Neuron (in vitro differentiated cells): ENCODE results near the gene MOB3B.

Source experiments
- H2AFZ ChIP-seq: one replicate; pipeline ENCODE4 v1.6.1; 2013; ENCODE audit warnings: low read depth, mild to moderate bottlenecking, inconsistent platforms, low read length, moderate library complexity
- H3K27me3 ChIP-seq: one replicate; pipeline ENCODE4 v1.6.1; 2013; ENCODE audit warnings: low read length; ENCODE audit not compliant: insufficient read depth
- H3K36me3 ChIP-seq: one replicate; pipeline ENCODE4 v1.6.1; 2013; ENCODE audit warnings: low read length; ENCODE audit not compliant: insufficient read depth
- H3K4me1 ChIP-seq: one replicate; pipeline ENCODE4 v1.6.1; 2013; ENCODE audit warnings: low read length; ENCODE audit not compliant: insufficient read depth
- H3K4me3 ChIP-seq: 2 replicates; pipeline ENCODE4 v1.5.1; 2013; ENCODE audit warnings: mild to moderate bottlenecking, low read length, moderate library complexity
- H3K9me3 ChIP-seq: one replicate; pipeline ENCODE4 v1.6.1; 2013; ENCODE audit warnings: low read length

Gene MOB3B

DNA sequence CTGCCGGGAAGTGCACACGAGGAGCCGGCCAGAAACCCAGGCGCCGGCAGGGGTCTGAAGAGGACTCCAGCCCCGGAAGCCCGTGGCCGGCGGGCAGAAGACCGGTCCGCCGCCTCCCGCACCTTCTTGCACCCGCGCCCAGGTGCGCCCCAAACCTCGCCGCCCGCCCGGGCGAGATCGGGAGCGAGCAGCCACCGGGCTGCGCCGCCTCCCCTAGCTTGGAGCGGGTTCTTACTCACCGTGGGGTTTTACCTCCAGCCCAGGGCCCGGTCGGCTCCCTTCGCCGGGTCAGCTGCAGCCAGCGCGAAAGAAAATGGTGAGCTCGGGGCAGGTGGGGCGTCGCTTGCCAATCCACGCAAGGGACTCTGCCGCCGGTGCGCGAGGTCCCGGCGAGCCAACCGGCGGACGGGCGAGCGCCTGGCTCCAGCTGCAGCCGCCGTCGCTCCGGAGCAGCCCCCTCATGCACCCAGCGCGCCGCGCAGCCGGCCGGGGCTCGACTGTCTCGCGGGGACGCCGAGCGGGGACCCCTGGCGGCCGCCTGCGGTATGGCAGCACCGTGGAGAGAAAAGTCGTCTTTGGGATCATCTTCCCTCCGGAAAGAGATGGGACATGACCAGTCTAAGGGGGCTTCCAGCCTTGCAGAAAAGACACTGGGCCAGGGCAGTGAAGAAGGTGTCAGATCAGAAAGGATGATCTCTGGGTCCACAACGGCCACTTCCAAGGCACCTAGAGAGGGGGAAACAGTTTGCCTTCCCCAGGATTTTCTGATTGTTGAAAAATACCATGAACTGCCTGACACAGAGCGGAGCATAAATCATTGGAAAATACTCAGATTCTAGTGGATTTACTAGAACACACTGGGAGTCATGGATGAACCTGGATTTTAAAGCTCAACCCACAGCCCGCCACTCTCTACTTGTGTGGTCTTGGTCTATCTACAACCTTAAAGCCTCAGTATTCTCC is at the start of gene MOB3B:
Gene MOB3B, minus strand, starts transcription at position 499 of the 963 bp plus-strand sequence. CDS start 74,264 bp downstream, outside the sequence.
- Histone ChIP-seq H2AFZ (peak within 1 kb of the TSS; percentile 96), H3K4me1 (peaks cover 37% of the 10 kb centered on the region)

DNA sequence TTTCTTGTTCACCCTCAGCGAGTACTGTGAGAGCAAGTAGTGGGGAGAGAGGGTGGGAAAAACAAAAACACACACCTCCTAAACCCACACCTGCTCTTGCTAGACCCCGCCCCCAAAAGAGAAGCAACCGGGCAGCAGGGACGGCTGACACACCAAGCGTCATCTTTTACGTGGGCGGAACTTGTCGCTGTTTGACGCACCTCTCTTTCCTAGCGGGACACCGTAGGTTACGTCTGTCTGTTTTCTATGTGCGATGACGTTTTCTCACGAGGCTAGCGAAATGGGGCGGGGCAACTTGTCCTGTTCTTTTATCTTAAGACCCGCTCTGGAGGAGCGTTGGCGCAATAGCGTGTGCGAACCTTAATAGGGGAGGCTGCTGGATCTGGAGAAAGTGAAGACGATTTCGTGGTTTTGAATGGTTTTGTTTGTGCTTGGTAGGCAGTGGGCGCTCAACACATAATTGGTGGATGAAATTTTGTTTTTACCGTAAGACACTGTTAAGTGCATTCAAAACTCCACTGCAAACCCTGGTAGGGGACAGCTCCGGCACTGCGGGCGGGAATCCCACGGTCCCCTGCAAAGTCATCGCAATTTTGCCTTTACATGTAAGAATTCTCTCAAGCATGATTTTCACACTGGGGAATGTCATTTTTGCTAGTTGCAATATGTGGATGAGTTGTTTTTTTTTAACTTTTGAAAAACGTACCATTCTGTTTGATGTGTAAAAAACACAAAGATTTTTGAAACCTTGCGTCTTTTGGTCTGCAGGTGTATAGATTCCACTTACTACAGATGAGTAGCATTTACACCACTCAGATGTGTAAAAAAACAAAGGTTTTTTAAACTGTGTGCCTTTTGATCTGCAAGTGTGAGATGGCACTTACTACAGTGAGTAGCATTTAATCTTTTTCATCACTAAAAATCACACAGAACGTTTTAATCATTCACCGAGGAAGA is 44.3 kb upstream of the MOB3B start:
- Histone ChIP-seq H3K36me3 (no peaks in the 10 kb centered on the region), H2AFZ (peak overlapping the region; percentile 88), H3K4me3 (peak overlapping the region; percentile 58), H3K4me1 (peaks cover 10% of the 10 kb centered on the region), H3K27me3 (no peaks in the 10 kb centered on the region), H3K9me3 (no peaks in the 10 kb centered on the region)

More for the DNA sequence above, at the start of gene MOB3B:
- Histone ChIP-seq H3K4me3 (peak within 1 kb of the TSS; percentile 72), H3K36me3 (no peaks in the 10 kb centered on the region), H3K9me3 (no peaks in the 10 kb centered on the region), H3K27me3 (no peaks in the 10 kb centered on the region)

DNA sequence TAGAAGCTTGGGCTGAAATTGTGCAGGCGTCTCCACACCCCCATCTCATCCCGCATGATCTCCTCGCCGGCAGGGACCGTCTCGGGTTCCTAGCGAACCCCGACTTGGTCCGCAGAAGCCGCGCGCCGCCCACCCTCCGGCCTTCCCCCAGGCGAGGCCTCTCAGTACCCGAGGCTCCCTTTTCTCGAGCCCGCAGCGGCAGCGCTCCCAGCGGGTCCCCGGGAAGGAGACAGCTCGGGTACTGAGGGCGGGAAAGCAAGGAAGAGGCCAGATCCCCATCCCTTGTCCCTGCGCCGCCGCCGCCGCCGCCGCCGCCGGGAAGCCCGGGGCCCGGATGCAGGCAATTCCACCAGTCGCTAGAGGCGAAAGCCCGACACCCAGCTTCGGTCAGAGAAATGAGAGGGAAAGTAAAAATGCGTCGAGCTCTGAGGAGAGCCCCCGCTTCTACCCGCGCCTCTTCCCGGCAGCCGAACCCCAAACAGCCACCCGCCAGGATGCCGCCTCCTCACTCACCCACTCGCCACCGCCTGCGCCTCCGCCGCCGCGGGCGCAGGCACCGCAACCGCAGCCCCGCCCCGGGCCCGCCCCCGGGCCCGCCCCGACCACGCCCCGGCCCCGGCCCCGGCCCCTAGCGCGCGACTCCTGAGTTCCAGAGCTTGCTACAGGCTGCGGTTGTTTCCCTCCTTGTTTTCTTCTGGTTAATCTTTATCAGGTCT is 43.5 kb upstream of the MOB3B start, which contains the start of gene C9orf72:
Gene C9orf72, minus strand, starts transcription at position 564 of the 716 bp plus-strand sequence. CDS start 6,361 bp downstream, outside the sequence.
- Histone ChIP-seq H2AFZ (peak within 1 kb of the TSS; percentile 88), H3K27me3 (no peaks in the 10 kb centered on the region), H3K4me1 (peaks cover 10% of the 10 kb centered on the region), H3K4me3 (peak within 1 kb of the TSS; percentile 58), H3K36me3 (no peaks in the 10 kb centered on the region), H3K9me3 (no peaks in the 10 kb centered on the region)

- H3K36me3 ChIP-seq, result no peaks in the 10 kb centered on the region
- peaks cover 10% of the 10 kb centered on the region for H3K4me1 ChIP-seq
- H3K4me3 ChIP-seq, result peak overlapping the region; percentile 58
- H3K27me3 ChIP-seq, result no peaks in the 10 kb centered on the region
- peak overlapping the region; percentile 59 for H2AFZ ChIP-seq
- no peaks in the 10 kb centered on the region for H3K9me3 ChIP-seq
Observed at GRCh38 chr9:27572566-27572917, 42.9 kb upstream of the MOB3B start.

- Histone ChIP-seq H3K36me3 (no peaks in the 10 kb centered on the region), H3K9me3 (no peaks in the 10 kb centered on the region), H3K4me3 (peak overlapping the region; percentile 58), H2AFZ (no peak overlapping the region), H3K4me1 (peaks cover 10% of the 10 kb centered on the region), H3K27me3 (no peaks in the 10 kb centered on the region)
Observed at GRCh38 chr9:27572061-27572460, 42.4 kb upstream of the MOB3B start.

GRCh38 chr9:27571011-27571410 is 41.4 kb upstream of the MOB3B start:
- H2AFZ ChIP-seq, result no peak overlapping the region
- H3K4me1 ChIP-seq, result peaks cover 10% of the 10 kb centered on the region
- H3K9me3 ChIP-seq, result no peaks in the 10 kb centered on the region
- no peaks in the 10 kb centered on the region for H3K27me3 ChIP-seq
- H3K36me3 ChIP-seq, result peaks cover 10% of the 10 kb centered on the region
- no peak overlapping the region for H3K4me3 ChIP-seq

DNA sequence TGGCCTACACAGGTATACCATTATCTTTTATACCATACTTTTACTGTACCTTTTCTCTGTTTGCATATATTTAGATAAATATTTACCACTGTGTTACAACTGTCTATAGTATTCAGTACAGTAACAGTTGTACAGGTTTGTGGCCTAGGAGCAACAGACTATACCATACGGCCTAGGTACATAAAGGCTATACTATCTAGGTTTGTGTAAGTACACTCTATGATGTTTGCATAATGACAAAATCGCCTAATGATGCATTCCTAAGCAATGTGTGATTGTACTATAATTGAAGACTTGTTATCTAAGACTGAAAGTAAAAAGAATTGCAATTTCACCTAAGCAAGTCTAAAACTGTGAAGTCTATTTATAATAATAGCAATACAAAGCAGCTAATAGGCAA is 39.8 kb upstream of the MOB3B start:
- Histone ChIP-seq H3K36me3 (peaks cover 22% of the 10 kb centered on the region), H3K9me3 (no peaks in the 10 kb centered on the region), H2AFZ (no peak overlapping the region), H3K4me1 (peaks cover 10% of the 10 kb centered on the region), H3K4me3 (no peak overlapping the region), H3K27me3 (no peaks in the 10 kb centered on the region)

- Histone ChIP-seq H3K9me3 (no peaks in the 10 kb centered on the region), H3K36me3 (peaks cover 44% of the 10 kb centered on the region), H3K27me3 (no peaks in the 10 kb centered on the region), H3K4me3 (no peak overlapping the region), H2AFZ (no peak overlapping the region), H3K4me1 (no peaks in the 10 kb centered on the region)
Observed at GRCh38 chr9:27566118-27566517, 36.5 kb upstream of the MOB3B start.

- Histone ChIP-seq H3K9me3 (no peaks in the 10 kb centered on the region), H3K27me3 (no peaks in the 10 kb centered on the region), H3K4me3 (no peak overlapping the region), H2AFZ (no peak overlapping the region), H3K4me1 (no peaks in the 10 kb centered on the region), H3K36me3 (peaks cover 48% of the 10 kb centered on the region)
Observed at GRCh38 chr9:27565696-27566095, 36.1 kb upstream of the MOB3B start.

DNA sequence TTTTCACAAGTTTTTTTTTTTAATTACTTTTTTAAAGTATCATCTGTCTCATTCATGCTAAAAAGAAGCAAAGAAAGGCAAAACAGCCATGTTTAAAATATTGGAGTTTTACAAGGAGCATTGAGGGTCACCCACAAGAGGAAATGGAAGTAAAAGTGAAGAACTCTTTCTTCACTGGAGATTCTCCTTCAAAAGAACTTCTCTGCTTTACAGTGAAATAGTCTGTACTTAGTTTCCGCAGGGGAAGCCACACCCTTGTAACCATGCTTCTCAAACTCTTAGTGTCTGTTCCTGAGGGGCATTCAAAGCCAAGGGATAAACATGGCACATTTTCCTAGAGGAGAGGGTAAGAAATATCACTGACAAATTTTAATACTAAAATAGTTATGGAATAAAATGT is 35.1 kb upstream of the MOB3B start:
- Histone ChIP-seq H3K9me3 (no peaks in the 10 kb centered on the region), H3K4me3 (no peak overlapping the region), H2AFZ (no peak overlapping the region), H3K36me3 (peaks cover 57% of the 10 kb centered on the region), H3K4me1 (no peaks in the 10 kb centered on the region), H3K27me3 (no peaks in the 10 kb centered on the region)

DNA sequence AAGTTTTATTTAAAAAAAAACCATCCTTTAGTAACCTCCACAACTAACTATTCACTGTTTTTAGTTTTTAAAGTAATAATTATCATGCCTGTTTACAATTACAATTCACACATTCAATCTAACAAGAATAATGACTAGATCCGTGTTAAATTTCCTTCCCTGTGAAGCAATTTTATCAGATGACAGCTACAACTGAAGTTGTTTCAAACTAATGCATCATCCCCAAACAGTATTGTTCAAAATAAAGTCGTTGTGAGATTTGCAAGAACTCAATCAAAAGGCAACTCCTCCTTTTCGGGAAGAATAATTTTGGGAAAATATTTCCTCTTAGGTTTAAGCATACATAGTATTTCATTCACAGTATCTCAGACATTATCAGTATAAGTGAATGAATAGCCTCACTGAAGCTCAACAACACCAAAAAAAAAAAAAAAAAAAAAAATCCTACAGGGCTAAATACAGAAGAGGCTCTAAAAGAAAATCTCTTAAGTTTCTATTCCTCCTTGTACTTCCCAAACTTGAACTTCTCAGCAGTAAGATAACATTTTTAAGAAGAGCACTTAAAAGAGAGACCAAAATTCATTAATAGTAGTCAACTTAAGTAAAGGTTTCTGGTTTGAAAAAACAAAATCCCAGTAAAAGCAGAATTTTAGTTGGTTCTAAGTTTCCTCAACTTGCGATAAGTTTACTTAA is 34.3 kb upstream of the MOB3B start:
- Histone ChIP-seq H3K4me1 (no peaks in the 10 kb centered on the region), H3K9me3 (no peaks in the 10 kb centered on the region), H3K27me3 (no peaks in the 10 kb centered on the region), H3K36me3 (peaks cover 63% of the 10 kb centered on the region), H3K4me3 (no peak overlapping the region), H2AFZ (no peak overlapping the region)

GRCh38 chr9:27561685-27562084 is 32.1 kb upstream of the MOB3B start:
- Histone ChIP-seq H3K4me3 (no peak overlapping the region), H3K4me1 (no peaks in the 10 kb centered on the region), H3K27me3 (no peaks in the 10 kb centered on the region), H3K36me3 (peaks cover 75% of the 10 kb centered on the region), H3K9me3 (no peaks in the 10 kb centered on the region), H2AFZ (no peak overlapping the region)
